PFSK-1 (cell line): Measurements from ENCODE around the gene ZC3H4.

Source experiments
- FOXP2 ChIP-seq: optimal IDR thresholded peaks from 2 replicates; pipeline ENCODE3; 2011; ENCODE audit warnings: borderline replicate concordance, control low read depth, inconsistent platforms; ENCODE audit not compliant: insufficient read depth; ENCODE audit errors: extremely low read length, extremely low read depth
- POLR2AphosphoS5 ChIP-seq: IDR thresholded peaks from 2 replicates; pipeline ENCODE4 v1.6.1; 2012; ENCODE audit warnings: low read depth, mild to moderate bottlenecking, control low read depth, low read length, moderate library complexity
- REST ChIP-seq, 2 experiments: IDR thresholded peaks; 2 replicates each; pipeline versions ENCODE4 v1.6.1 to v1.8.0; 2011 to 2012; ENCODE audit warnings: low read depth in 2 of 2, low read length in 2 of 2, control low read depth in 1 of 2, inconsistent platforms in 1 of 2, mild to moderate bottlenecking in 1 of 2, moderate library complexity in 1 of 2; ENCODE audit not compliant: insufficient read depth in 1 of 2
- SIN3A ChIP-seq: IDR thresholded peaks from 2 replicates; pipeline ENCODE4 v1.6.1; 2012; ENCODE audit warnings: mild to moderate bottlenecking, low read length, moderate library complexity, borderline replicate concordance; ENCODE audit not compliant: insufficient read depth
- TAF1 ChIP-seq: IDR thresholded peaks from 2 replicates; pipeline ENCODE4 v1.6.1; 2012; ENCODE audit warnings: low read length, control low read depth, borderline replicate concordance; ENCODE audit not compliant: insufficient read depth

Gene ZC3H4

GRCh38 chr19:47106821-47107201, 6.8 kb downstream of the ZC3H4 start:
- no peak for TF ChIP-seq TAF1
- no peak for TF ChIP-seq SIN3A
- TF ChIP-seq REST (IDR thresholded peaks at IDR 0.05; ENCODE audit: insufficient read depth in 1 of 2, low read depth in 2 of 2, low read length in 2 of 2): no peak
- TF ChIP-seq POLR2AphosphoS5: no peak
- TF ChIP-seq FOXP2: no peak

DNA sequence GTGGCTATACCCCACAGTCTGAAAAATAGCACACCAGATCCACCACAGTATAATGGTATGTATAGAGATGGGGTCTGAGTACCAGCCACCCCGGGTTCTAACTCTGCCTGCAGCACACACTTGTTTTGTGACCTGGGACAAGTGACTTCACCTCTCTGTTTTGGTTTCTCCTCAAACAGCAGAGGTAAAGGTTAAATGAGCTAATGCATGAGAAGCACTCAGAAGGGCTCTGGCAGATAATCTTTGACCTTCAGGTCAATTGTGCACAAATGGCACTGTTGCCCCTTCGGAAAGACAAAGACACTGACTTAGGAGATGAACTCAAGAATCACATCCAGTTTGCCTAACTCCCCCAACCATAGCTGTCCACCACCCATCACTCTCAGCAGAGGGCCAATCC, 7.7 kb downstream of the ZC3H4 start:
- TF ChIP-seq REST (IDR thresholded peaks at IDR 0.05; ENCODE audit: insufficient read depth in 1 of 2, low read depth in 2 of 2, low read length in 2 of 2) (no peak), SIN3A (no peak), TAF1 (no peak), FOXP2 (no peak), POLR2AphosphoS5 (no peak)

- TF ChIP-seq FOXP2 (no peak), TAF1 (no peak)
Measured at GRCh38 chr19:47104680-47105079, 8.9 kb downstream of the ZC3H4 start.

DNA sequence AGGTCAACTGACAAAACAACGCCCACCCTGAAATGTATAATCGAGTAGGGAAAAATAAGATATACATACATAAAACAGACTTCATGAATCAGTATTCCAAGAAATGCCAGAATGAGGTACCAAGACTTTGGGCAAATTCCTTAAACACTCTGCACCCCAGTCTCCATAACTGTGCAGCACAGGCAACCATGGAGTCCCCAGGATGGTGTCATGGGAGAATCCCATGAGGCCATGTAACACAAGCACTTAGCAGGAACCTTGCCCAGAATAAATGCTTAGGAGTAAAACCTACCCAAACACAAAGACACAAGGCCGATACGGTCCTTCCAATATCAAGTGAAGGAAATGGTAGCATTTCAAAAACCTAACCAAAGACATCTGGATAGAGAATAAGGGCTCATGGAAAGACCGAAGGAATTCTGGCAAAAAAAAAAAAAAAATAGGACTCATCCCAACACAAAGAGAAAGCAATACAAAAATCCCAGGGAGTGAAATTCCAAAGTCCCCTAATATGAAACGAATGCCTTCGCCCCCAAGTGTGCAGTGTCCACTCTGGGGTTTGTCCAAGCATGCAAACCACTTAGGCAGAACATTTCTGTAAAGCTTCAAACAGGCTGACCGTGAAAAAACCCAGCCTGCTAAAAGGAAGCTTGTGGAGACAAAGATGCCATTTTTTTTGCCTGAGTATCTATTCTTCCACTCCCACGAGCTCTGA, 11.1 kb downstream of the ZC3H4 start:
- TF ChIP-seq FOXP2: no peak
- no peak for TF ChIP-seq POLR2AphosphoS5
- no peak for TF ChIP-seq TAF1
- TF ChIP-seq SIN3A: no peak

GRCh38 chr19:47100290-47100689, 13.3 kb downstream of the ZC3H4 start:
- TF ChIP-seq TAF1: no peak
- no peak for TF ChIP-seq REST (IDR thresholded peaks at IDR 0.05; ENCODE audit: insufficient read depth in 1 of 2, low read depth in 2 of 2, low read length in 2 of 2)
- TF ChIP-seq SIN3A: no peak
- TF ChIP-seq FOXP2: no peak
- no peak for TF ChIP-seq POLR2AphosphoS5

DNA sequence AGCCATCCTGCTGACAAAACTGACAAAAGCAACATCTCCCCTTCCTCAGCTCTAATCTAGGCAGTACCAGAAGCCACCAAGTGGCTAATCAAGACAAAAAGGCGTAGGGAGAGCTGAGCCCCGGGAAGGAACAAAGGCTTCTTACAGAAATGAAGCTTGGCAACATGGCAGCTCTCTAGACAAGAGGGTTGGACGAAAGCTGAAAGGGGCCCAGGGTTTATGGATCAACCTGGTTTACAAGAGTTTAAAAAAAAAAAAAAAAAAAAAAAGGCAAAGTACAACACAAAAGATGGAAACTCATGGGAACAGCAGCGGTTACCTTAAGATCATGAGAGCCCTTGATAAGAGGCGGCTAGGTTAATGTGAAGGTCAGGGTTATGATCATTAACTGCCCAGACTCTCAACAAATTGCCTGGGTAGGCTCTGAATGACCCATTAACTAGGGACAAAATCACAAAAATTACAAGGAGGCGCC, 14.0 kb downstream of the ZC3H4 start:
- TF ChIP-seq SIN3A: no peak
- no peak for TF ChIP-seq FOXP2
- TF ChIP-seq TAF1: no peak
- no peak for TF ChIP-seq REST (IDR thresholded peaks at IDR 0.05; ENCODE audit: insufficient read depth in 1 of 2, low read depth in 2 of 2, low read length in 2 of 2)
- no peak for TF ChIP-seq POLR2AphosphoS5
